ENCODE results near the gene PRLR.

The PRLR gene

GRCh38 chr5:35233121-35233520 lies 2.8 kb upstream of the PRLR start:
- no peak for DNase-seq

DNA sequence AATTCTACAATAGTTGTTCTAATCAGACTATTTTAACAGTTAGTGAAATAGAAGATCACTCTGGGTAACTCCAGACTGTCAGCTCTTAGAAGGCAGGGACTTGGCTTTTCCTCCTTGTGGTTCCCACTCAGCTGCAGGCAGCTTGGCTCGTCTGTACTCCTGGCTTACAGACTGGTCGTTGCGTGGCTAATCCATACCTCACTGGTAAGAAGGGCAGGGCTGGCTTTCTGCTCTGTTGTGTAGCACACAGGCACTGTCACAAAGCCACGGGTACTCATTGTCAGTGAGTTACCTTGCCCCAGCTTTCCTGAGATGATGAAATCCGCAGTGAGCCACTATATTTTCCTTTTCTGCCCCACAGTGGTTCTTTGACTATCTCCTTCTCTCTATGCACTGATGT lies 1.8 kb upstream of the PRLR start:
- DNase-seq = no peak

- peak; percentile 65 for DNase-seq
These were observed 930 bp downstream of the PRLR start for GRCh38 chr5:35229076-35230037.

- DNase-seq = peak; percentile 58
These were observed 2.0 kb downstream of the PRLR start for GRCh38 chr5:35228310-35228709.

GRCh38 chr5:35227720-35228119 lies 2.6 kb downstream of the PRLR start:
- DNase-seq = peak; percentile 61

- no peak for DNase-seq
These were observed 6.4 kb downstream of the PRLR start for GRCh38 chr5:35223787-35224395.

DNA sequence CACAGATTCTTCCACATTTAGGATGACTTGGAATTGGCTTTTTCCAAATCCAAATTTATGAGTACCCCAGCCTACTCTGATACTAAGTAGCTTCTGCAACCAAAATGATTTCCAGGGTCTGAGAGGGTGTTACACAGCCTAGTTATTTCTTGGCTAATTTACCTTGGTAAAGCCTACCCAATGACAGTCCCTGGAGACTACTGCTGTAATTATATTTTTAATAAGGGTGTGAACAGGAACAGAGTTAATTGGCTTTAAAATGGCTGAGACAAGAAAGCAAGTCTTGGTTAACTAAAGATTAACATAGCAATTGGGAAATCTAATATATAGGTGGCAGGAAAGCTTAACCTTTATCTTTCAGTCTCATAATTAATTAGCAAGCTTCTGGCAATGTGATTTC lies 9.3 kb downstream of the PRLR start:
- no peak for DNase-seq

DNA sequence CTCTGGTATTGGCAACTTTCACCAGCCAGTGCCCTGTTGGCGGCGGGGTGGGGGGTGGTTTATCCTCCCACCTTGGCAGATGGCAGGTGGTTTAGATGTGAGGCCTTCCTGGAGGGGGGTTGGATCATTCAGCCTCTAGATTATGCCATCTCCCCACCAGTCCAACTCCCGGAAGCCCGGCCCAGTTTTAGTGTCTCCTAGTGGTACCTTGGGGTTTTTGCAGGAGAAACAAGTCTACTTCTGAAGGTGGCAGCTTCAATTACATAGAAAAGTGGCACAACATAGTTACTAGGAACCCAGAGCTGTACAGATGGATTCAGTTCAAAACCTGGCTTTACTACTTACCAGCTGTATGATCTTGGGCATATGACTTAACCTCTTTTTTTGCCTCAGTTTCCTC lies 11.3 kb downstream of the PRLR start:
- no peak for DNase-seq

GRCh38 chr5:35214051-35214450 lies 16.2 kb downstream of the PRLR start:
- DNase-seq = no peak

GRCh38 chr5:35213608-35214007 lies 16.7 kb downstream of the PRLR start:
- DNase-seq = no peak

DNA sequence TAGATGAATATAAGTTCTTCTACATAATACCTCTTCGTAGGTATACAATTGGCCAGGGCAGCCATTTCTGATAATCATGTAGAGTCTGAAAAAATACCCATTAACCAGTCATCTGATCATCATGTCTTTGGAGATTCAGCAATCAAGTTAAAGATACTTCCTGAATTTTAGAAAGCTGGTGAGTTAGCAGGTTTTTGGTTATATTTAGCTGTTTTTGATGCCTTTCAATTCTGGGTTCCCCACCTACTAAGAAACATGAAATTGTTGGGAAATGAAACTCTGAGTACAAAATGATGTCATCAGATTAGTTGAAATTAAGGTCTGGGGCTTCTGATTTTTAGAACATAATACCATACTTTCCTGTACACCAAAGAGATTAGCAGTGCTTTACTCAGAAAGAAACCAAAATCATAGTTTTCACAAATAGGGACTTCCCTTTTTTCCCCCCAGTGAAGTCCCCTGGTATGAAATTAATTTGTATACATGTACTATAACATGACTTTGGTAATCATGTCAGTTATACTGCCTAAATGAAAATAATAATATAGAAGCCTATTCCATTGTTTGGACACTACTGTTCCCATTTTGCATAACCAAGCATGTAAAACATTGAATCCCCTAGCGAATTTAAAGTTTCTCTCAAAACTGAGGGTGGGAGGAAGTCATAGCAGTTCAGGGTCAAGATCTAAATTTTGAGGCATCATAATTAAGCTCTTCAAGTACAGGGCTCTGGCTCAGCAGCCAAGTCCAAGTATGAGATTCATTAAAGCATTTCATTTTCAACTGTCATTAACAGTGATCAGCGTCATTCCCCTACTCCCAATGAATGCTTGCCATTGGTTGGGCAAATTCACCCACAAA lies 17.9 kb downstream of the PRLR start:
- no peak for DNase-seq

GRCh38 chr5:35209862-35210261 lies 20.4 kb downstream of the PRLR start:
- DNase-seq = no peak

GRCh38 chr5:35205606-35206005 lies 24.7 kb downstream of the PRLR start:
- no peak for DNase-seq

DNA sequence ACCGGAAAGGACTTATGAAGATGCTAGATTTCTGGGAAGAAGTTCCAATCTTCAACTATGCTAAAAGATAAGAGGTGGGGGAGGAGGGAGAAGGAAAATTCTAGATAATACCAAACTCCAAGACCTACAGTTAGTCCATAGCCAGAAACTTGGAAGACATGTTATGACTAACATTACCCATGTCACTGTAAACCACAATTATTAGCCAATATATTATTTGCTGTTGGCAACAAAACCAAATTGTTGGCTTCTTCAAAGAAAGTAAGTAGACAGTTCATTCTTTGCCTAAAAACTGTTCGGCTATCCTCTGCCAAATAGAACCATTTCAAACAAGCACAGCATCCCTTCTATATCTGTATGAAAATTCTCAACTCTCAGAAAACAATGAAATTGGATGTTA lies 25.1 kb downstream of the PRLR start:
- no peak for DNase-seq

- no peak for DNase-seq
These were observed 26.9 kb downstream of the PRLR start for GRCh38 chr5:35203403-35203802.

- no peak for DNase-seq
These were observed 27.8 kb downstream of the PRLR start for GRCh38 chr5:35202319-35203111.

- DNase-seq = no peak
These were observed 29.0 kb downstream of the PRLR start for GRCh38 chr5:35201291-35201690.

DNA sequence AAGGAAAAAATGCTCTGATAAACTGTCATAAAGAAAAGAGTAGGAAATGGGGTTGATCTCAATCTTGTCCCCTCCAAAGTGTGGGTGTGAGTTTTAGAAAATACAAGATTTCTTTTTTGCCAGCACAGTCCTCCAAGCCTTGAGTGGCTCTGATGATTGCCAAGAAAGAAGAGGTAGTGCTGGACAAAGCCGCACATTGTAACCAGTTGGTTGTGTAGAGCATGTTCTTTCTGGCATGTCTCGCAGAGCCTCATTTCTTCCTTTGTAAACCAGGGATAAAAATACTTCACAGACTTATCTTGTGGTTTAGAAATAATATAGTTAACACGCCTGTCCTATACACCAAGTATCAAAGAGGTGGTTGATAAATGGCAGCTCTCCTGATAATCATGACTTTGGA lies 30.4 kb downstream of the PRLR start:
- no peak for DNase-seq

DNA sequence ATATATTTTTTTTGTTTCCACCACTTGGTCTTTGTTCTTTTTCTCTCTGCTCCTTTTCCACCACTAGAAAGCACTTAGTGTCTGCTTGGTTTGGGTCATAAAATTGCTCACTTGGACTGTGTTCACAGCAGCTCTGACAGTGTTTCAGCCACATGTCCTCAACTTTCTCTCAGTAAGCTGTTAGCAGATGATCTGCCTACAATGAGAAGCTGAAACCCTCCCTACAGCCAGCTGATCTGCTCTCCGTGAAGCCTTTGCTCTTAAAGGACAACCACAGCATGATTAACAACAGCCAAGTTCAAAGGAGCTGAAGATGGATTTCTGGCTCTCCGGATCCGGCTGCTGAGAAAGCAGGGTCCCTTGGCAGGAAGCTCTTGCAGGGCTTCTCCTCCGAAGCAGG lies 31.6 kb downstream of the PRLR start:
- peak; percentile 45 for DNase-seq

GRCh38 chr5:35198075-35198474 lies 32.2 kb downstream of the PRLR start:
- peak; percentile 39 for DNase-seq

DNA sequence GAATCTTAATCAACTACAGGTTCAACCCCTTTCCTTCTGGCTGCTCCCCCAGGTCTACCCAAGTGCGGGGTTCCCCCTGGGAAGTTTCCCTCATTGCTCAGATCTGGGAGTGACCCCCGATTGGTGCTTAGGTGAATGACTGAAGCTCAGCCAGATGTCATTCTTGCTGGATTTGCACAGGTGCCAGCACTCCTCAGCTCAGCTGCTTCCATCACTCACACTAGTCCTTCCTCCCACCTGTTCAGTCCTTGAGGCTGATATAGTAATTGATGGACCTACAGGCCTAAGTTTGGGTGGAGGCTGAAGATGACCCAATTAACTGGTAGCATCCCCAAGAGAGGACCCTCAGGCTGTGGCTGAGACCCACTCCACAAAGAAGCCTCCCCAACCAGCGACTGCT lies 32.9 kb downstream of the PRLR start:
- no peak for DNase-seq

DNA sequence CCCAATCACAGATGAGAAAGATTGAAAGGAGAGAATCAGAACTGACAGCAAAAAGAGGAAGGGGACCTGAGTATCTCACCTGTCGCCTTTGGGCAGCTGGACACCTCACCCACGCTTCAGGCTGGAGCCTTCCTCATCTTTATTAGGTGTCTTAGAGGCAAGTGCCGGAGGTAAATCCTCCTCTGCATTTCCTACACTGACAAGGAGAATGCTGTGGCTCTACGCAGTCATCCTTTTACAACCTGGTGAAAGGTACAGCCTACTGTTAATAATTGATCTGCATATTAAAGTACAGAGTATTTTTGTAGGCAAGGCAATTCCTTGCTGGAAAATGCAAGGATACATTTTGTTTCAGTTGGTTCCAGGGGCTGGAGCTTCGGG lies 34.8 kb downstream of the PRLR start:
- DNase-seq = no peak
